ENCODE measurements around the gene KIF26A.

The KIF26A gene

DNA sequence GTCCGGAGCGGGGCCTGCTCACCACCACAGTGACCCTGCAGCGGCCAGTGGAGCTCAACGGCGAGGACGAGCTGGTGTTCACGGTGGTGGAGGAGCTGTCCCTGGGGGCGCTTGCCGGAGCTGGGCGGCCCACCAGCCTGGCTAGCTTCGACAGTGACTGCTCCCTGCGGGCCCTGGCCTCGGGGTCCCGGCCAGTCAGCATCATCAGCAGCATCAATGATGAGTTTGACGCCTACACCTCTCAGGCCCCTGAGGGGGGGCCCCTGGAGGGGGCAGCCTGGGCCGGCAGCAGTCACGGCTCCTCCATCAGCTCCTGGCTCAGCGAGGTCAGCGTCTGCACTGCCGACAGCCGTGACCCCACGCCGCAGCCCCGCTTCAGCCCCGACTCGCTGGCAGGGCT lies 37.4 kb downstream of the KIF26A start:
- H3K36me3 ChIP-seq (ENCODE audit: insufficient read depth, low read length): no peaks in the 10 kb centered on the region
- H3K79me2 ChIP-seq (ENCODE audit: control insufficient read depth, insufficient read depth, low read length, unreplicated experiment): no peaks in the 10 kb centered on the region
- H3K27ac ChIP-seq (ENCODE audit: low read depth, low read length): no peak overlapping the region
- no peaks in the 10 kb centered on the region for H3K4me1 ChIP-seq (ENCODE audit: control insufficient read depth, insufficient read depth, low read length, unreplicated experiment)
- no peaks in the 10 kb centered on the region for H3K27me3 ChIP-seq (ENCODE audit: insufficient read depth, low read length)
- no peak overlapping the region for H2AFZ ChIP-seq (ENCODE audit: low read length, unreplicated experiment)
- H3K4me3 ChIP-seq (ENCODE audit: low read depth, low read length): no peak overlapping the region

DNA sequence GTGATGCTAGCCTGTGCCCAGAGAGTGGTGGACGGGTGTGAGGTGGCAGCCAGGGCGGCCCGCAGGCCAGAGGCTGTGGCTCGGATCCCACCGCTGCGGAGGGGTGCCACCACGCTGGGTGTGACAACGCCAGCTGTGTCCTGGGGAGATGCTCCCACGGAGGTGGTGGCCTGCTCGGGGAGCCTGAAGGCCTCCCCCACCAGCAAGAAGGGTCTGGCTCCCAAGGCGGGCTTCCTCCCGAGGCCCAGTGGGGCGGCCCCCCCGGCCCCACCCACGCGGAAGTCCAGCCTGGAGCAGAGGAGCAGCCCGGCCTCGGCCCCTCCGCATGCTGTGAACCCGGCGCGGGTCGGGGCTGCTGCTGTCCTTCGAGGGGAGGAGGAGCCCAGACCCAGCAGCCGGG lies 38.2 kb downstream of the KIF26A start:
- Histone ChIP-seq H3K36me3 (ENCODE audit: insufficient read depth, low read length) (no peaks in the 10 kb centered on the region), H3K27me3 (ENCODE audit: insufficient read depth, low read length) (no peaks in the 10 kb centered on the region), H3K4me3 (ENCODE audit: low read depth, low read length) (no peak overlapping the region), H3K79me2 (ENCODE audit: control insufficient read depth, insufficient read depth, low read length, unreplicated experiment) (no peaks in the 10 kb centered on the region), H3K4me1 (ENCODE audit: control insufficient read depth, insufficient read depth, low read length, unreplicated experiment) (no peaks in the 10 kb centered on the region), H2AFZ (ENCODE audit: low read length, unreplicated experiment) (no peak overlapping the region), H3K27ac (ENCODE audit: low read depth, low read length) (no peak overlapping the region)

DNA sequence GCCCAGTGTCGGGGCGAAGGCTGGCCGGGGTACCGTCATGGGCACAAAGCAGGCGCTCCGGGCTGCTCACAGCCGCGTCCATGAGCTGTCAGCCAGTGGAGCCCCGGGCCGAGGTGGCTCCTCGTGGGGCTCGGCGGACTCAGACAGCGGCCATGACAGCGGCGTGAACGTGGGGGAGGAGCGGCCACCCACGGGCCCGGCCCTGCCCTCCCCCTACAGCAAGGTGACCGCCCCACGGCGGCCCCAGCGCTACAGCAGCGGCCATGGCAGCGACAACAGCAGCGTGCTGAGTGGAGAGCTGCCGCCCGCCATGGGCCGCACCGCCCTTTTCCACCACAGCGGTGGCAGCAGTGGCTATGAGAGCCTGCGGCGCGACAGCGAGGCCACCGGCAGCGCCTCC lies 39.0 kb downstream of the KIF26A start:
- no peaks in the 10 kb centered on the region for H3K27me3 ChIP-seq (ENCODE audit: insufficient read depth, low read length)
- no peak overlapping the region for H2AFZ ChIP-seq (ENCODE audit: low read length, unreplicated experiment)
- no peak overlapping the region for H3K27ac ChIP-seq (ENCODE audit: low read depth, low read length)
- no peak overlapping the region for H3K4me3 ChIP-seq (ENCODE audit: low read depth, low read length)
- H3K4me1 ChIP-seq (ENCODE audit: control insufficient read depth, insufficient read depth, low read length, unreplicated experiment): no peaks in the 10 kb centered on the region
- no peaks in the 10 kb centered on the region for H3K79me2 ChIP-seq (ENCODE audit: control insufficient read depth, insufficient read depth, low read length, unreplicated experiment)
- H3K36me3 ChIP-seq (ENCODE audit: insufficient read depth, low read length): no peaks in the 10 kb centered on the region

DNA sequence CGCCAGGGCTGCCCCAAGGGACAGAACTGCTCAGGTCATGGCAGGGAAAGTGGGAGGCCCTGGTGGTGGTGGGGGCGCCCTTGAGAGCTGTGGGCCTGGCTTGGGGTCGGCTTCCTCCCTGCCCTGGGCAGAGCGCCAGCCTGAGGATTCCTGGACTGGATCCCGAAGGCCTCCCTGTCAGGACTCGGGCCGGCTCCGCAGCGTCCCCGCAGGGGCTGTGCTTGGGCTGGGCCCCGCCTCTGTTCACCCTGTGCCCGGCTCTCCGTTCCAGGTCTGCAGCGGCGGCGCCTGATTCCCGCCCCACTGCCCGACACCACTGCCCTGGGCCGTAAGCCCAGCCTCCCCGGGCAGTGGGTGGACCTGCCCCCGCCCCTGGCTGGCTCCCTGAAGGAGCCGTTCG lies 39.9 kb downstream of the KIF26A start:
- H3K79me2 ChIP-seq (ENCODE audit: control insufficient read depth, insufficient read depth, low read length, unreplicated experiment): no peaks in the 10 kb centered on the region
- no peaks in the 10 kb centered on the region for H3K27me3 ChIP-seq (ENCODE audit: insufficient read depth, low read length)
- no peak overlapping the region for H3K4me3 ChIP-seq (ENCODE audit: low read depth, low read length)
- H3K36me3 ChIP-seq (ENCODE audit: insufficient read depth, low read length): no peaks in the 10 kb centered on the region
- H3K4me1 ChIP-seq (ENCODE audit: control insufficient read depth, insufficient read depth, low read length, unreplicated experiment): no peaks in the 10 kb centered on the region
- H2AFZ ChIP-seq (ENCODE audit: low read length, unreplicated experiment): no peak overlapping the region
- no peak overlapping the region for H3K27ac ChIP-seq (ENCODE audit: low read depth, low read length)

DNA sequence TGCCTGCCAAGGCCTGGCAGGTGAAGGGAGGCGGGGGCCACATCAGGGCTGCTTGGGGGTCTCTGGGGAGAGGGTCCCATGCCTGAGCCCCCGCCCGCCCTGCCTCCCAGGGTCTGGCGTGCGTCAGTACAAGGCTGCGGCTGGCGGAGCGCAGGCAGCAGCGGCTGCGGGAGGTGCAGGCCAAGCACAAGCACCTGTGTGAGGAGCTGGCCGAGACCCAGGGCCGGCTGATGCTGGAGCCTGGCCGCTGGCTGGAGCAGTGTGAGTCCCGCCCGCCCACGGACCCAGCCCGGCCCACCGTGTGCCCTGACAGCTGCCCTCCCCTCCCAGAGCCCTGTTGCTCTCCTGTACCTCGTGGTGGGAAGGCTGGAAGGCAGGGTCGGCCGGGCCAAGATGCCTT lies 40.7 kb downstream of the KIF26A start:
- Histone ChIP-seq H3K4me3 (ENCODE audit: low read depth, low read length) (no peak overlapping the region), H3K4me1 (ENCODE audit: control insufficient read depth, insufficient read depth, low read length, unreplicated experiment) (no peaks in the 10 kb centered on the region), H3K27me3 (ENCODE audit: insufficient read depth, low read length) (no peaks in the 10 kb centered on the region), H2AFZ (ENCODE audit: low read length, unreplicated experiment) (no peak overlapping the region), H3K79me2 (ENCODE audit: control insufficient read depth, insufficient read depth, low read length, unreplicated experiment) (no peaks in the 10 kb centered on the region), H3K27ac (ENCODE audit: low read depth, low read length) (no peak overlapping the region), H3K36me3 (ENCODE audit: insufficient read depth, low read length) (no peaks in the 10 kb centered on the region)

DNA sequence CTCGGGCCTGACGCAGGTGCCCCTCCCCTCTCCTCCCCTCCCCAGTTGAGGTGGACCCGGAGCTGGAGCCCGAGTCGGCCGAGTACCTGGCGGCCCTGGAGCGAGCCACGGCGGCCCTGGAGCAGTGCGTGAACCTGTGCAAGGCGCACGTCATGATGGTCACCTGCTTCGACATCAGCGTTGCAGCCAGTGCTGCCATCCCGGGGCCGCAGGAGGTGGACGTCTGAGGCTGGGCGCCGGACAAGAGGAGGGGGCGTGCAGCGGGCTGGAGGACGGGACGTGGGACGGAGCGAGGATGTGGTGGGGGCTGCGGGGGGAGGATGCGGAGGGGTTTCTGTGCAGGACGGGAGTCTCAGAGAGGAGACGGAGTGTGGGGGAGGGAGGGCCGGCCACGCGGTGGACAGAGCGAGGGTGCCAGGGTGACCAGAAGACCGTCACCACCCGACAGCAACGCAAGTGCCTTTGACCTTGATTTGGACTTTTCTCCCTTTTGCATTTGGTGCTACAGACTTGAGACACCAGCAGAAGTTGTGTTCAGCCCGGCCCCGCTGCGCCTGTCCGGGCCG lies 41.3 kb downstream of the KIF26A start:
- no peak overlapping the region for H2AFZ ChIP-seq (ENCODE audit: low read length, unreplicated experiment)
- H3K4me3 ChIP-seq (ENCODE audit: low read depth, low read length): no peak overlapping the region

DNA sequence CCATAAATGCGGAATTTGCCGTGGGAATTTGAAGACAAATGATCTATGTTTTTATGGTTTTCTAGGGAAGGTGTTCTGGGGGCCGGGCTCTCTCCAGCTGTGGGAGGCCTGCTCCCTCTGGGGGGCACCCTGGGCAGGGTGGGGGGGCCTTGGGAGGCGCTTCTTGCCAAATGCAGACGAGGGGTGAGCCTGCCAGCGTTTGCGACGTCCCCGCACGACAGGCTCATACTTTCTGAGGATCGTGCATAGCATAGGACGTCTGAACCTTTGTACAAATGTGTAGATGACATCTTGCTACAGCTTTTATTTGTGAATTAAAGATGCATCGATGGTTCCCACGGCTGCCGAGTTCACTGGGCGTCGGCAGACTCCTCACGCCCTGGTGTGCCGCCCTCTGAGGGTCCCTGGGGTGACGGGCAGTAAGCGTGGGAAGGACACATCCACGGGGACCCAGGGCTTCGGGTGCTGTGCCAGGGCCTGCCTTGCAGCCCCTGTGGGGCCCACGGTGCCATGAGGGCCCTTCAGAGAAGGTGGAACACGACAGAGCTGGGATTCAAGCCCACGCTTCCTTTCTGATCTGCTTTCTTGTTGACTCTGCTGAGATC lies 42.3 kb downstream of the KIF26A start:
- H2AFZ ChIP-seq (ENCODE audit: low read length, unreplicated experiment): no peak overlapping the region
- no peak overlapping the region for H3K27ac ChIP-seq (ENCODE audit: low read depth, low read length)
- H3K36me3 ChIP-seq (ENCODE audit: insufficient read depth, low read length): no peaks in the 10 kb centered on the region
- no peaks in the 10 kb centered on the region for H3K27me3 ChIP-seq (ENCODE audit: insufficient read depth, low read length)
- no peaks in the 10 kb centered on the region for H3K79me2 ChIP-seq (ENCODE audit: control insufficient read depth, insufficient read depth, low read length, unreplicated experiment)
- no peak overlapping the region for H3K4me3 ChIP-seq (ENCODE audit: low read depth, low read length)
- H3K4me1 ChIP-seq (ENCODE audit: control insufficient read depth, insufficient read depth, low read length, unreplicated experiment): no peaks in the 10 kb centered on the region

More for the DNA sequence above, 41.3 kb downstream of the KIF26A start:
- Histone ChIP-seq H3K4me1 (ENCODE audit: control insufficient read depth, insufficient read depth, low read length, unreplicated experiment) (no peaks in the 10 kb centered on the region), H3K27ac (ENCODE audit: low read depth, low read length) (no peak overlapping the region), H3K27me3 (ENCODE audit: insufficient read depth, low read length) (no peaks in the 10 kb centered on the region), H3K79me2 (ENCODE audit: control insufficient read depth, insufficient read depth, low read length, unreplicated experiment) (no peaks in the 10 kb centered on the region), H3K36me3 (ENCODE audit: insufficient read depth, low read length) (no peaks in the 10 kb centered on the region)

DNA sequence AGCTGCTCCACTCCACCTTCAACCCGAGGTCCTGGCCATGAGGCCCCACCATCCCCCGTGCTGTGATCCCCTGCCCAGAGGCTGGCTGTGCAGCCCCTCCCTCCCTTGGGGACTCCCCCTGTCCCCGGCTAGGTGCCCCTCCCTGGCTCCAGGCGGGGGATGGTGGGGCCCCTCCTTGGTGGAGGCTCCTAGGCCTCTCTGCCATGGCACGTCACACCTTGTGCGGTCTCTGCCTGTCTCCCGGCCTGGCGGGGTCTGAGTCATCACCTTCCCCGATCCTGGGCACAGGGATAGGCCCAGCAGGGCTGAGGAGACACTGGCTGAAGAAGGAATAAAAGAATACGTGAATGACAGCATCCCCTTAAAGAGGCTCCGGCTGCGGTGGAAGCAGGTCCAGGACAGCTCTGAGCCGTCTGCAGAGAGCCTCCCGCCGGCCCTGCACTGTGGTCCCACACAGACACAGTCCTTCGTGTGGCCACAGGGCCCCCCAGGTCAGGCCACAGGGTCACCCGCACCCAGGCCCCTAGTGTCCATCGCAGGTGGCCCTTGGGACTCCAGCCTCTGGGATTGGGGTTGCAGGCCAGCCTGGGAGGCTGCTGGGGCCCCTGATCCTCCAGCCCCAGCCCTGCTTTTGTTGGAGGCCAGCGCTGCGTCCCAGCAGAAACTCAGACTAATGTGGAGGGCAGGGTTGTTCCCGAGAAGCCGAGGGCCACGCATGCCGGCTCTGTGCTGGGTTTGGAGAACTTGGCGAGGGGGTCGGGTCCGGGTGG lies 43.6 kb downstream of the KIF26A start:
- Histone ChIP-seq H2AFZ (ENCODE audit: low read length, unreplicated experiment) (no peak overlapping the region), H3K27me3 (ENCODE audit: insufficient read depth, low read length) (no peaks in the 10 kb centered on the region), H3K36me3 (ENCODE audit: insufficient read depth, low read length) (no peaks in the 10 kb centered on the region), H3K4me1 (ENCODE audit: control insufficient read depth, insufficient read depth, low read length, unreplicated experiment) (no peaks in the 10 kb centered on the region), H3K27ac (ENCODE audit: low read depth, low read length) (no peak overlapping the region), H3K4me3 (ENCODE audit: low read depth, low read length) (no peak overlapping the region), H3K79me2 (ENCODE audit: control insufficient read depth, insufficient read depth, low read length, unreplicated experiment) (no peaks in the 10 kb centered on the region)

DNA sequence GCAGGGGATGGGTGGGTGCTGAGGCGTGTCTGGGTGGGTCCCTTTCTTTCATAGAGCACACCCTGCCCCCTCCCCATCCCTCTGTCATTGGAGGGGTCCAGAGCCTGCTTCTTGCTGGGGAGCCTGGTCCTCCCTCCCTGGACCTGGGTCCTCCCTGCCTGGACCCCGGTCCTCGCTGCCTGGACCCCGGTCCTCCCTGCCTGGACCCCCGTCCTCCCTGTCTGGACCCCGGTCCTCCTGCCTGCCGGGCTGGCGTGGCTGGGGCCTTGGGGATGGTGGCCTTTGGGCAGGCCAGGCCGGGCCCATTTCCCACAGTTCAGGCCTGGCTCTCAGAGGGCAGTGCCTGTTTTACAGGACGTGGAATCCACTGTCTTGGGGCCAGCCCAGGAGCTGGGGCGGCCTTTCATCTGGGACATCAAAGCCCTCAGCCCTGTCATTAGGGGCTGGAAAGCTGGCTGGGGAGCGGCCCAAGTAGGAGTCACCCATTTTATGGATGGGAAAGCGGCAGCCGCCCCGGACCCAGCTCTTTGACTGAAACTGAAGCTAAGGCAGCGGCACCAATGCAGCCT lies 44.6 kb downstream of the KIF26A start:
- no peak overlapping the region for H2AFZ ChIP-seq (ENCODE audit: low read length, unreplicated experiment)
- H3K4me1 ChIP-seq (ENCODE audit: control insufficient read depth, insufficient read depth, low read length, unreplicated experiment): no peaks in the 10 kb centered on the region
- no peak overlapping the region for H3K4me3 ChIP-seq (ENCODE audit: low read depth, low read length)
- H3K36me3 ChIP-seq (ENCODE audit: insufficient read depth, low read length): no peaks in the 10 kb centered on the region
- H3K27ac ChIP-seq (ENCODE audit: low read depth, low read length): no peak overlapping the region
- no peaks in the 10 kb centered on the region for H3K27me3 ChIP-seq (ENCODE audit: insufficient read depth, low read length)
- H3K79me2 ChIP-seq (ENCODE audit: control insufficient read depth, insufficient read depth, low read length, unreplicated experiment): no peaks in the 10 kb centered on the region

DNA sequence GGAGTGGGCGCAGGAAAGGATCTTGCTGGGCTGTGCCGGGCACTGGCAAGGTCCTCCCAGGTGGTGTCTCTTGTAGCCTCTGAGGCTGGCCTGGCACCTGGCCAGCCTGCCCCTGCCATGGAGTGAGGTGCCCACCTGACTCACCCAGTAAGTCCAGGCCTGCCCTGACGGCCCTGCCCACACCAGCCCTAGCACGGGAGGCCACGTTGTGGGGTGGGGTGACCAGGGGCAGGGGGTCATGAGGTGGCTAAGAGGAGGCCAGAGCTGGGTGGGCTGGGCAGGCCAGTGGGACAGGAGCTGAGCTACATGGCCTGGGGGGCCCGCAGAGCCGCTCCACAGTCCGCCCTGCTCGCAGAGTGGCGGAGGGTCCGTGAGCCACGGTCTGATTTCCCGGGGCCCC lies 45.4 kb downstream of the KIF26A start:
- no peaks in the 10 kb centered on the region for H3K27me3 ChIP-seq (ENCODE audit: insufficient read depth, low read length)
- no peak overlapping the region for H3K4me3 ChIP-seq (ENCODE audit: low read depth, low read length)
- no peaks in the 10 kb centered on the region for H3K4me1 ChIP-seq (ENCODE audit: control insufficient read depth, insufficient read depth, low read length, unreplicated experiment)
- no peak overlapping the region for H3K27ac ChIP-seq (ENCODE audit: low read depth, low read length)
- H3K36me3 ChIP-seq (ENCODE audit: insufficient read depth, low read length): no peaks in the 10 kb centered on the region
- H3K79me2 ChIP-seq (ENCODE audit: control insufficient read depth, insufficient read depth, low read length, unreplicated experiment): no peaks in the 10 kb centered on the region
- H2AFZ ChIP-seq (ENCODE audit: low read length, unreplicated experiment): no peak overlapping the region

DNA sequence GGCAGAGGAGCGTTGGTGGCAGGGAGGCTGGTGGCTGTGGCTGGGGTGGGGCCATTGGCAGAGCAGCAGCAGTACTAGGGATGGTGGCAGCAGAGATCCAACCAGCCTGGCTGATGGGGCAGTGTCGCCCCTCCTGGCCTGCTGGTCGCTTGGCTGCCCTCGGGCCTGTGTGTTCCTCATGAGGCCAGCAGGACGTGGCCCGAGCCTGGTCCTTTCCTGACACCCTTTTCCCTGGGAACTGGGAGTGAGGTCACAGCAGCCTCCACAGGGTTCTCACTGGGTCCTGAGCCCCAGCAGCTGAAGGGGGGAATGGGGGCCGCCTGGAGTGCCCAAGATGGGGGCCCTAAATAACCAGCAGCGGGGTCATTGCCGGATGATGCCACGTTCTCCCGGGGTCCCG lies 46.1 kb downstream of the KIF26A start:
- no peak overlapping the region for H3K4me3 ChIP-seq (ENCODE audit: low read depth, low read length)
- H3K79me2 ChIP-seq (ENCODE audit: control insufficient read depth, insufficient read depth, low read length, unreplicated experiment): no peaks in the 10 kb centered on the region
- no peaks in the 10 kb centered on the region for H3K4me1 ChIP-seq (ENCODE audit: control insufficient read depth, insufficient read depth, low read length, unreplicated experiment)
- no peak overlapping the region for H3K27ac ChIP-seq (ENCODE audit: low read depth, low read length)
- no peaks in the 10 kb centered on the region for H3K27me3 ChIP-seq (ENCODE audit: insufficient read depth, low read length)
- no peaks in the 10 kb centered on the region for H3K36me3 ChIP-seq (ENCODE audit: insufficient read depth, low read length)
- no peak overlapping the region for H2AFZ ChIP-seq (ENCODE audit: low read length, unreplicated experiment)

All from ACC112 (cell line).